Caco-2 (cell line): ENCODE results near the gene WDR26. TPM values are rescaled to one million over a fixed set of nuclear protein-coding genes. Genes with fewer than 3 reads are reported as not detected.

ENCODE experiments used
- BruUV-seq: library from RNA; stranded (reverse); fragments of 400-500 nt; replicated peaks from 2 replicates; lab custom pipeline; 2021; lab: Mats Ljungman, UMichigan
- CTCF ChIA-PET: fragments of 300-600 bp; sonication (Branson Sonifier 250); formaldehyde crosslinking; loops from one replicate; lab custom pipeline; 2022; ENCODE audit warnings: antibody characterized with exemption; lab: Charles Lee
- POLR2A ChIA-PET: fragments of 300-600 bp; sonication (Branson Sonifier 250); formaldehyde crosslinking; loops from one replicate; lab custom pipeline; 2022; ENCODE audit warnings: antibody characterized with exemption; lab: Charles Lee
- DNase-seq, 2 experiments: peaks; one replicate each; pipeline versions ENCODE4 v3.0.0 to v3.0.0-alpha.2; 2020 to 2022
- H3K27me3 ChIP-seq: replicated peaks from 2 replicates; pipeline ENCODE4 v1.6.0; 2011; ENCODE audit warnings: low read length; ENCODE audit not compliant: control insufficient read depth, insufficient read depth
- H3K36me3 ChIP-seq: 2 replicates; pipeline ENCODE4 v1.5.1; 2011; ENCODE audit warnings: low read length; ENCODE audit not compliant: control insufficient read depth, insufficient read depth
- H3K4me1 ChIP-seq: fragments of 250-450 bp; sonication (Bioruptor Pico); 2 replicates; pipeline ENCODE4 v1.5.1; 2020; ENCODE audit warnings: mild to moderate bottlenecking
- H3K4me3 ChIP-seq: 2 replicates; pipeline ENCODE4 v1.5.1; 2011; ENCODE audit warnings: low read depth, mild to moderate bottlenecking, control low read depth, low read length
- H3K9me3 ChIP-seq: fragments of 250-450 bp; sonication (Bioruptor Pico); 2 replicates; pipeline ENCODE4 v1.5.1; 2020; ENCODE audit warnings: mild to moderate bottlenecking, moderate library complexity
- H3K27ac Mint-ChIP-seq: one replicate; pipeline ENCODE4 v1.8.0; 2022; ENCODE audit warnings: mixed read lengths; ENCODE audit not compliant: unreplicated experiment
- H3K27me3 Mint-ChIP-seq: one replicate; pipeline ENCODE4 v1.8.0; 2022; ENCODE audit warnings: mixed read lengths; ENCODE audit not compliant: insufficient read depth, unreplicated experiment
- H3K36me3 Mint-ChIP-seq: one replicate; pipeline ENCODE4 v1.8.0; 2022; ENCODE audit warnings: mild to moderate bottlenecking, mixed read lengths; ENCODE audit not compliant: insufficient read depth, unreplicated experiment
- H3K4me1 Mint-ChIP-seq: one replicate; pipeline ENCODE4 v1.8.0; 2022; ENCODE audit warnings: low read depth, mixed read lengths; ENCODE audit not compliant: unreplicated experiment
- H3K4me3 Mint-ChIP-seq: one replicate; pipeline ENCODE4 v1.8.0; 2022; ENCODE audit warnings: mild to moderate bottlenecking, moderate library complexity, mixed read lengths; ENCODE audit not compliant: unreplicated experiment
- H3K9me3 Mint-ChIP-seq: one replicate; pipeline ENCODE4 v1.8.0; 2022; ENCODE audit warnings: mixed read lengths; ENCODE audit not compliant: unreplicated experiment
- intact Hi-C: fragments of 100-400 bp; cut with micrococcal nuclease; formaldehyde crosslinking; loops from one replicate; pipeline ENCODE4 v1.10.0; 2022; ENCODE audit not compliant: unreplicated experiment
- total RNA-seq: library from RNA; stranded (reverse); gene quantifications from 2 replicates; pipeline ENCODE4 v1.2.3, GENCODE V29; 2022
- TF ChIP-seq, protein P1 (sequence below), 2 experiments: fragments of 200-600 bp in 1 of 2; IDR thresholded peaks; 1 replicate in 1 of 2; 2 replicates in 1 of 2; pipeline versions ENCODE4 v1.5.1 to v1.8.0; 2011 to 2022; ENCODE audit warnings: antibody characterized with exemption in 1 of 2, control low read depth in 1 of 2, inconsistent platforms in 1 of 2, low read depth in 1 of 2, low read length in 1 of 2, mild to moderate bottlenecking in 1 of 2, moderate library complexity in 1 of 2; ENCODE audit not compliant: insufficient read depth in 1 of 2, severe bottlenecking in 1 of 2, unreplicated experiment in 1 of 2

The WDR26 gene
- total RNA-seq, 1 experiment from 2014 or later: 58.6 TPM

DNA sequence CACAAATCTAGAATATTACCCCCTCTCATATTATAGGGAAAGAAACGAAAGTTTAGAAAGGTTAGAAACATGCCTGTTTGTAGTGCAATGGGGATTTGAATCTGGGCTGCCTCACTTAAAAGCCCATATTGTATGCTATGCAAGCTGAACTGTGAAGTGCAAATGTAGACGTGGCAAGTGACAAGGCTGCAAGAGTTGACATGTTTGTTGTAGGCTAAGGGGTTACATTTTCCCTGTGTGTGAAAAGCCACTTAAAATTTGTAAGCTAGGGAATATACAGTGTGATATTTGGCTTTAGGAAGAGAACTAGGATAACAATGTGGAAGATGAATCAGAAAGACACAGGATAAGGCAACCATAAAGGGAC, 29.0 kb downstream of the WDR26 start:
- Mint-ChIP-seq H3K4me1 (peaks cover 16% of the 10 kb centered on the region), H3K36me3 (peaks cover 82% of the 10 kb centered on the region), H3K27me3 (no peaks in the 10 kb centered on the region), H3K9me3 (no peaks in the 10 kb centered on the region), H3K4me3 (no peak overlapping the region), H3K27ac (peak overlapping the region; percentile 30)
- Histone ChIP-seq H3K27me3 (no peaks in the 10 kb centered on the region), H3K36me3 (peaks cover 2% of the 10 kb centered on the region), H3K4me3 (no peak overlapping the region), H3K9me3 (no peaks in the 10 kb centered on the region), H3K4me1 (peaks cover 8% of the 10 kb centered on the region)
- no TSS peak for BruUV-seq
- TF ChIP-seq, protein P1, sequence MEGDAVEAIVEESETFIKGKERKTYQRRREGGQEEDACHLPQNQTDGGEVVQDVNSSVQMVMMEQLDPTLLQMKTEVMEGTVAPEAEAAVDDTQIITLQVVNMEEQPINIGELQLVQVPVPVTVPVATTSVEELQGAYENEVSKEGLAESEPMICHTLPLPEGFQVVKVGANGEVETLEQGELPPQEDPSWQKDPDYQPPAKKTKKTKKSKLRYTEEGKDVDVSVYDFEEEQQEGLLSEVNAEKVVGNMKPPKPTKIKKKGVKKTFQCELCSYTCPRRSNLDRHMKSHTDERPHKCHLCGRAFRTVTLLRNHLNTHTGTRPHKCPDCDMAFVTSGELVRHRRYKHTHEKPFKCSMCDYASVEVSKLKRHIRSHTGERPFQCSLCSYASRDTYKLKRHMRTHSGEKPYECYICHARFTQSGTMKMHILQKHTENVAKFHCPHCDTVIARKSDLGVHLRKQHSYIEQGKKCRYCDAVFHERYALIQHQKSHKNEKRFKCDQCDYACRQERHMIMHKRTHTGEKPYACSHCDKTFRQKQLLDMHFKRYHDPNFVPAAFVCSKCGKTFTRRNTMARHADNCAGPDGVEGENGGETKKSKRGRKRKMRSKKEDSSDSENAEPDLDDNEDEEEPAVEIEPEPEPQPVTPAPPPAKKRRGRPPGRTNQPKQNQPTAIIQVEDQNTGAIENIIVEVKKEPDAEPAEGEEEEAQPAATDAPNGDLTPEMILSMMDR (IDR thresholded peaks at IDR 0.05; ENCODE audit: insufficient read depth in 1 of 2, low read depth in 1 of 2, low read length in 1 of 2, severe bottlenecking in 1 of 2, unreplicated experiment in 1 of 2): no peak
- no peak for DNase-seq
- intact Hi-C loops: loop anchor here (10.0 kb wide), 1 partner anchor 49 kb away; no protein-coding TSS in a partner anchor
- ChIA-PET POLR2A (no interaction called here), CTCF (no interaction called here)

DNA sequence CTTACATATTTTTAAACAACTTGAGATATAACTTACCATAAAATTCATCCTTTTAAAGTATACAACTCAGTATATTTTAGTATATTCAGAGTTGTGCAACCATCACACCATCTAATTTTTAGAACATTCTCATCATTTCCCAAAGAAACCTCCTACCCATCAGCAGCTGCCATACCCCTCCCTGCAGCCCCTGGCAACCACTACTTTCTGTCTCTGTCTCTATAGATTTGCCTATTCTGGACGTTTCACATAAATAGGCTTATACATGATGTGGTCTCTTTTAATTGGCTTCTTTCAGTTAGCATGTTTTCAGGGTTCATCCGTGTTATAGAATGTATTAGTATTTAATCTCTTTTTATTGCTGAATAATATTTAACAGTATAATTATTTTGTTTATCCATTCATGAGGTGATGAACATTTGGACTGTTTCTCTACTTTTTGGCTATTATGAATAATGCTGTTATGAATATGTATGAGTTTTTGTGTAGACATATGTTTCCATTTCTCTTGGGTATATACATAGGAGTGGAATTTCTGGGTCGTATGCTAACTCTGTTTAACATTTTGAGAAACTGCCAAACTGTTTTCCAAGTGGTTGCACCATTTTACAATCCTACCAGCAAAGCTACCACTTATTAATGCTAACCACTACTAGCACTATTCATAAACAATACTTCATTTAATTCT, 29.5 kb downstream of the WDR26 start:
- no peak overlapping the region for H3K4me3 ChIP-seq
- Mint-ChIP-seq H3K36me3 (peaks cover 79% of the 10 kb centered on the region), H3K9me3 (no peaks in the 10 kb centered on the region), H3K4me3 (no peak overlapping the region), H3K27ac (no peak overlapping the region), H3K4me1 (peaks cover 16% of the 10 kb centered on the region), H3K27me3 (no peaks in the 10 kb centered on the region)
- H3K4me1 ChIP-seq: peaks cover 8% of the 10 kb centered on the region
- H3K27me3 ChIP-seq: no peaks in the 10 kb centered on the region
- intact Hi-C loops: loop anchor here (10.0 kb wide), 1 partner anchor 50 kb away; no protein-coding TSS in a partner anchor
- ChIA-PET POLR2A (no interaction called here), CTCF (no interaction called here)
- no peaks in the 10 kb centered on the region for H3K9me3 ChIP-seq
- TF ChIP-seq, protein P1 (IDR thresholded peaks at IDR 0.05; ENCODE audit: insufficient read depth in 1 of 2, low read depth in 1 of 2, low read length in 1 of 2, severe bottlenecking in 1 of 2, unreplicated experiment in 1 of 2): no peak
- no peak for DNase-seq
- peaks cover 1% of the 10 kb centered on the region; the same call in 1 of the 2 replicates for H3K36me3 ChIP-seq
- BruUV-seq: no TSS peak

DNA sequence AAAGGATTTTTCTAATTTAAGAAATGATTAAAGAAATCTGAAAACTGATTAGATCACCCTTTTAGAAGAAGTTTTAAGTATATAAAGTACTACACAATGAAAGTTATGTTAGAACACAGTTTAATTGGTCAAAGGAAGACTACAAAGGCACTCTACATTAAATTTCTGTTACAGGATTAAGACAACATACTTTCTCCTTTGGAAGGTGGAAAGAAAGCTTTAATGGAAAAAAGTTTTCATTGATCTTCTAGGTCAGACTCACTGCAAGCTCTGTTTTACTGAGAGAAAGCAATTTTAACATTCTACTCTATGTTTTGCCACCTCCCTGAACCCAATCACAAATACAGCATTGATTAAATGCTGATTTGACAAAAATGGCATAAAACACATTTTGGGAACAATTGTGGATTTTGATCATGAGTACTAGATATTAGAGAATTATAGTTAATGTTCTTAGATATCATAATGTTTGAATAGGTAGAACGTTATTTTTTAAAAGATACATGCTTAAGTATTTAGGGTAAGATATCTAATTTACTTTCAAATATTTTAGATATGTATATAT, 32.0 kb downstream of the WDR26 start:
- CTCF ChIA-PET: no interaction called here
- TF ChIP-seq, protein P1 (IDR thresholded peaks at IDR 0.05; ENCODE audit: insufficient read depth in 1 of 2, low read depth in 1 of 2, low read length in 1 of 2, severe bottlenecking in 1 of 2, unreplicated experiment in 1 of 2): no peak

More for the DNA sequence above, 32.0 kb downstream of the WDR26 start:
- Mint-ChIP-seq H3K4me1 (peaks cover 8% of the 10 kb centered on the region), H3K27me3 (no peaks in the 10 kb centered on the region), H3K36me3 (peaks cover 76% of the 10 kb centered on the region), H3K4me3 (no peak overlapping the region), H3K27ac (no peak overlapping the region), H3K9me3 (no peaks in the 10 kb centered on the region)
- POLR2A ChIA-PET: no interaction called here
- Histone ChIP-seq H3K4me3 (no peak overlapping the region), H3K27me3 (no peaks in the 10 kb centered on the region), H3K36me3 (peaks cover 1% of the 10 kb centered on the region; the same call in 1 of the 2 replicates), H3K4me1 (peaks cover 1% of the 10 kb centered on the region; the same call in 1 of the 2 replicates), H3K9me3 (no peaks in the 10 kb centered on the region)
- no peak for DNase-seq
- no TSS peak for BruUV-seq
- intact Hi-C loops: loop anchor here (10.0 kb wide), 1 partner anchor 52 kb away; no protein-coding TSS in a partner anchor
